Measurements from ENCODE around the gene LNX1.

- no peak for TF ChIP-seq CTCF (IDR thresholded peaks at IDR 0.05)
- TF ChIP-seq REST (IDR thresholded peaks at IDR 0.05): no peak
- TF ChIP-seq USF2 (IDR thresholded peaks at IDR 0.05): no peak
- TF ChIP-seq CHD4 (IDR thresholded peaks at IDR 0.05; ENCODE audit: borderline replicate concordance): no peak
- TF ChIP-seq MAZ (IDR thresholded peaks at IDR 0.05; ENCODE audit: borderline replicate concordance, low read depth, low read length): no peak
- no peak for TF ChIP-seq POLR2A (IDR thresholded peaks at IDR 0.05; ENCODE audit: low read length)
- no peak for TF ChIP-seq TP53 (CRISPR knock-in tag; IDR thresholded peaks at IDR 0.05)
- no peak for TF ChIP-seq FOSL2 (IDR thresholded peaks at IDR 0.05)
- no peak for TF ChIP-seq FOSL2 (CRISPR knock-in tag; IDR thresholded peaks at IDR 0.05)
Measured at GRCh38 chr4:53501561-53501960, 89.7 kb downstream of the LNX1 start.
